ENCODE data around the gene FCN2. TPM values are rescaled to one million over a fixed set of nuclear protein-coding genes. Genes with fewer than 3 reads are reported as not detected.

Gene FCN2
- total RNA-seq, 1 donor from 2014 or later, result not detected

- FAIRE-seq (no peak), DNase-seq (ENCODE audit: low read depth) (no peak)
These were observed 41.7 kb downstream of the FCN2 start for GRCh38 chr9:134922066-134922931.

GRCh38 chr9:134922932-134923240 is 42.3 kb downstream of the FCN2 start:
- TF ChIP-seq CTCF (IDR thresholded peaks at IDR 0.05; ENCODE audit: insufficient read depth, low read length, severe bottlenecking), result no peak
- Histone ChIP-seq H3K36me3 (ENCODE audit: control insufficient read depth, insufficient read depth, low read length) (no peaks in the 10 kb centered on the region), H3K27me3 (ENCODE audit: control insufficient read depth, insufficient read depth, low read length) (no peaks in the 10 kb centered on the region), H3K4me3 (ENCODE audit: low read depth, low read length) (no peak overlapping the region)
- no peak for FAIRE-seq
- DNase-seq (ENCODE audit: low read depth), result no peak

More at GRCh38 chr9:134922066-134922931, 41.7 kb downstream of the FCN2 start:
- Histone ChIP-seq H3K36me3 (ENCODE audit: control insufficient read depth, insufficient read depth, low read length) (no peaks in the 10 kb centered on the region), H3K4me3 (ENCODE audit: low read depth, low read length) (no peak overlapping the region), H3K27me3 (ENCODE audit: control insufficient read depth, insufficient read depth, low read length) (no peaks in the 10 kb centered on the region)
- TF ChIP-seq CTCF (IDR thresholded peaks at IDR 0.05; ENCODE audit: insufficient read depth, low read length, severe bottlenecking), result no peak

- FAIRE-seq (no peak), DNase-seq (ENCODE audit: low read depth) (no peak)
- Histone ChIP-seq H3K36me3 (ENCODE audit: control insufficient read depth, insufficient read depth, low read length) (no peaks in the 10 kb centered on the region), H3K27me3 (ENCODE audit: control insufficient read depth, insufficient read depth, low read length) (no peaks in the 10 kb centered on the region), H3K4me3 (ENCODE audit: low read depth, low read length) (no peak overlapping the region)
- TF ChIP-seq CTCF (IDR thresholded peaks at IDR 0.05; ENCODE audit: insufficient read depth, low read length, severe bottlenecking), result no peak
These were observed 42.9 kb downstream of the FCN2 start for GRCh38 chr9:134923466-134923865.

DNA sequence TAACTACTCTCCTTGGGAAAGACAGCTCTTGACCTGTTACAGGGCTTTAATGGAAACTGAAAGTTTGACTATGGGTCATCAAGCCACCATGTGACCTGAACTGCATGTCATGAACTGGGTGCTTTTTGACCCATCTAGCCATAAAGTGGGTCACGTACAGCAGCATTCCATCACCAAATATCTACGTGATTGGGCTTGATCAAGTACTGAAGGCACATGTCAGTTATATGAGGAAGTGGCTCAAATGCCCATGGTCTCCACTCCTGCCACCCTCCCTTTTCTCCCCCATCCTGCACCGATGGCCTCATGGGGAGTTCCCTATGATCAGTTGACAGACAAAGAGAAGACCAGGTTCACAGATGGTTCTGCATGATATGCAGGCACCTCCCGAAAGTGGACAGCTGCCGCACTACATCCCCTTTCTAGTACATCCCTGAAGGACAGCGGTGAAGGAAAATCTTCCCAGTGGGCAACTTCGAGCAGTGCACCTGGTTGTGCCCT is 44.5 kb downstream of the FCN2 start:
- no peak for TF ChIP-seq CTCF (IDR thresholded peaks at IDR 0.05; ENCODE audit: insufficient read depth, low read length, severe bottlenecking)
- H3K36me3 ChIP-seq (ENCODE audit: control insufficient read depth, insufficient read depth, low read length), result no peaks in the 10 kb centered on the region
- FAIRE-seq, result no peak
- no peaks in the 10 kb centered on the region for H3K27me3 ChIP-seq (ENCODE audit: control insufficient read depth, insufficient read depth, low read length)
- no peak overlapping the region for H3K4me3 ChIP-seq (ENCODE audit: low read depth, low read length)
- no peak for DNase-seq (ENCODE audit: low read depth)

DNA sequence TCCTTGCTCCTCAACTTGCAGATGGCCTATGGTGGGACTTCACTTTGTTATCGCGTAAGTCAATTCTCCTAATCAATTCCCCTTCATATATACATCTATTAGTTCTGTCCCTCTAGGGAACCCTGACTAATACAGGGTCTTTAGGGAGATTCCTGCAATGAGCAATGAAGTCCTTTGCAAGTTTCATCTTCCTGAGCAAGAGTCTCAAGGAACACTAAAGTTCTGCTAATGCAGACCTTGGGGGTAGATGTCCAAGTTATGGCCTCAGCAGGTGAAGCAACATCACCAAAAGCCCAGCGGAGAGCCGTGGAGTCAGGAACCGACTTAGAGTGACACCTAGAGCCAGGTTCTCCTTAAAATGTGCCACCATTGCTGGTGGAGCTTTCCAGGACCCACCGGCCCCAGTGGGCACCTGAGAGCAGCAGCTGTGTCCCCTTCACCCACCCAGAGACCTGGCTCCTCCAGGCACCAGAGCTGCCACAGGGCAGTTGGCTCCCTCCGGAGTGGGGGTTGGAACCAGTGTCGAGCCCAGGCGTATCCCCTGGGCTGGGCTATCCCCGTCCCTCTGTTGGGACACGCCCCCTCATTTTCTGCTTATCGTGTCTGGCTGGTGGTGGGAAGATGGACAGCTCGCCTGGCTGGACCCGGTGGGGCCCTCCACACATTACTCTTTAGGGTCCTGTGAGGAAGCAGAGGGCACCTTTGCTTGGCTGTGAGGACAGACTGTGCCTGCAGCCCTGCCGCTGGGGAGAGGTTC is 48.0 kb downstream of the FCN2 start:
- H3K36me3 ChIP-seq (ENCODE audit: control insufficient read depth, insufficient read depth, low read length), result no peaks in the 10 kb centered on the region
- H3K4me3 ChIP-seq (ENCODE audit: low read depth, low read length), result no peak overlapping the region
- no peaks in the 10 kb centered on the region for H3K27me3 ChIP-seq (ENCODE audit: control insufficient read depth, insufficient read depth, low read length)
- FAIRE-seq (no peak), DNase-seq (ENCODE audit: low read depth) (no peak)
- no peak for TF ChIP-seq CTCF (IDR thresholded peaks at IDR 0.05; ENCODE audit: insufficient read depth, low read length, severe bottlenecking)

Data from bronchial epithelial cell (primary cell).